Parathyroid adenoma (tissue), 2 donors: ENCODE data around the gene EIF2S2.

Experiments used
- H2AFZ ChIP-seq: fragments of 300-600 bp; sonication (generic); one replicate; pipeline ENCODE4 v1.7.0; 2017; ENCODE audit warnings: antibody characterized with exemption, mild to moderate bottlenecking
- H3K27ac ChIP-seq: fragments of 300-600 bp; sonication (generic); one replicate; pipeline ENCODE4 v1.7.0; 2017
- H3K27me3 ChIP-seq: fragments of 300-600 bp; sonication (generic); one replicate; pipeline ENCODE4 v1.7.0; 2017; ENCODE audit warnings: low read length; ENCODE audit not compliant: control insufficient read depth, insufficient read depth
- H3K36me3 ChIP-seq: fragments of 300-600 bp; sonication (generic); one replicate; pipeline ENCODE4 v1.7.0; 2017; ENCODE audit warnings: low read length; ENCODE audit not compliant: control insufficient read depth, insufficient read depth
- H3K4me1 ChIP-seq: fragments of 300-600 bp; sonication (generic); one replicate; pipeline ENCODE4 v1.7.0; 2017; ENCODE audit warnings: control low read depth
- H3K4me2 ChIP-seq: fragments of 300-600 bp; sonication (generic); one replicate; pipeline ENCODE4 v1.7.0; 2017; ENCODE audit warnings: low read length
- H3K4me3 ChIP-seq: fragments of 300-600 bp; sonication (generic); one replicate; pipeline ENCODE4 v1.7.0; 2017; ENCODE audit warnings: low read depth, low read length
- H3K79me2 ChIP-seq: fragments of 300-600 bp; sonication (generic); one replicate; pipeline ENCODE4 v1.7.0; 2017; ENCODE audit warnings: control low read depth
- H3K9ac ChIP-seq: fragments of 300-600 bp; sonication (generic); one replicate; pipeline ENCODE4 v1.7.0; 2017; ENCODE audit warnings: mild to moderate bottlenecking
- H3K9me3 ChIP-seq: fragments of 300-600 bp; sonication (generic); one replicate; pipeline ENCODE4 v1.7.0; 2017; ENCODE audit warnings: low read length; ENCODE audit not compliant: control insufficient read depth
- TF ChIP-seq, protein P1 (sequence below): fragments of 300-600 bp; sonication (generic); IDR thresholded peaks from one replicate; pipeline ENCODE4 v1.7.0; 2017; ENCODE audit warnings: antibody characterized with exemption, mild to moderate bottlenecking
- donor health status: primary hyperparathyroidism.

EIF2S2 gene

DNA sequence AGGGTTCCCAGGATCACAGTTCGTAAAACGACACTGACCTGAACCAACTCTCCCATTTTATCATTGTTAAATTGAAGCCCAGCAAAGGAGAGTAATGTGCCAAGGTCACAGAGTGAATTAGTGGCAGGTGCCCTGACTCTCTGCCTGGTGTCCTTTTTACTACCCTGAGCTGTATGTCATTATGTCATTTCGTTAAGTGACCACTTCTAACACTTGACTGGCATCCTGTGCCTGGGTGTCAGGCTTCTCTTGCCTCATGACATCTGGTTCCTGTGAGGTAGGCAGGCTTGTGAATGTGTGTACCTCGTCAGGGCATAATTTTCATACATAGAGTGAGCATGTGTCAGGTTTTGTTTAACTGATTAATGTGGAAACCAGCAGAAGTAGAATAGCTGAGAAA, 69.8 kb downstream of the EIF2S2 start:
- Histone ChIP-seq H3K4me1 (peaks cover 6% of the 10 kb centered on the region), H3K27ac (no peak overlapping the region), H2AFZ (no peak overlapping the region), H3K4me3 (no peak overlapping the region), H3K27me3 (no peaks in the 10 kb centered on the region), H3K36me3 (no peaks in the 10 kb centered on the region), H3K79me2 (peaks cover 26% of the 10 kb centered on the region), H3K9ac (no peak overlapping the region), H3K4me2 (no peak overlapping the region), H3K9me3 (no peaks in the 10 kb centered on the region)
- TF ChIP-seq, protein P1, sequence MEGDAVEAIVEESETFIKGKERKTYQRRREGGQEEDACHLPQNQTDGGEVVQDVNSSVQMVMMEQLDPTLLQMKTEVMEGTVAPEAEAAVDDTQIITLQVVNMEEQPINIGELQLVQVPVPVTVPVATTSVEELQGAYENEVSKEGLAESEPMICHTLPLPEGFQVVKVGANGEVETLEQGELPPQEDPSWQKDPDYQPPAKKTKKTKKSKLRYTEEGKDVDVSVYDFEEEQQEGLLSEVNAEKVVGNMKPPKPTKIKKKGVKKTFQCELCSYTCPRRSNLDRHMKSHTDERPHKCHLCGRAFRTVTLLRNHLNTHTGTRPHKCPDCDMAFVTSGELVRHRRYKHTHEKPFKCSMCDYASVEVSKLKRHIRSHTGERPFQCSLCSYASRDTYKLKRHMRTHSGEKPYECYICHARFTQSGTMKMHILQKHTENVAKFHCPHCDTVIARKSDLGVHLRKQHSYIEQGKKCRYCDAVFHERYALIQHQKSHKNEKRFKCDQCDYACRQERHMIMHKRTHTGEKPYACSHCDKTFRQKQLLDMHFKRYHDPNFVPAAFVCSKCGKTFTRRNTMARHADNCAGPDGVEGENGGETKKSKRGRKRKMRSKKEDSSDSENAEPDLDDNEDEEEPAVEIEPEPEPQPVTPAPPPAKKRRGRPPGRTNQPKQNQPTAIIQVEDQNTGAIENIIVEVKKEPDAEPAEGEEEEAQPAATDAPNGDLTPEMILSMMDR = no peak

DNA sequence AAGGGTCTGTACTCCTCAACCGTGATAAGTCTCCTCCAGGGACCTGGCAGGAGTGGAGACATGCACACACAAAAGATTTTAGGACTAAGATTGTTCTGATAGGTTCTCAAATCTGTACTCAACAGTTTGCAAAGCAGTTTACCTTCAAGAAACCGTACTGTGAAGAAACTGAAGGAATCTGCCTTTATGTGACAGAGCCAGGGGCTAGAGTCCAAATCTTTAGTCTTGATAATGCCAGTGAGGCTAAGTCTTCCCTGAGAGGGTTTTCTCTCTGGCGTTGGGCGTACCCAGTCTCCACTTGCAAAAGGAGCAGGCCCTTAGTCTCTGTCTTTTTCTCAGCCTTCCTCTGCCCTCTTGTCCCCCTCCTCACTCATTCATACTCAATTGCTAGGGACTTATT, 70.8 kb downstream of the EIF2S2 start:
- Histone ChIP-seq H3K4me2 (no peak overlapping the region), H3K27ac (no peak overlapping the region), H3K4me1 (peaks cover 6% of the 10 kb centered on the region), H3K36me3 (no peaks in the 10 kb centered on the region), H3K79me2 (peaks cover 22% of the 10 kb centered on the region), H2AFZ (no peak overlapping the region), H3K9ac (no peak overlapping the region), H3K27me3 (no peaks in the 10 kb centered on the region), H3K9me3 (no peaks in the 10 kb centered on the region), H3K4me3 (no peak overlapping the region)
- TF ChIP-seq, protein P1 = no peak

DNA sequence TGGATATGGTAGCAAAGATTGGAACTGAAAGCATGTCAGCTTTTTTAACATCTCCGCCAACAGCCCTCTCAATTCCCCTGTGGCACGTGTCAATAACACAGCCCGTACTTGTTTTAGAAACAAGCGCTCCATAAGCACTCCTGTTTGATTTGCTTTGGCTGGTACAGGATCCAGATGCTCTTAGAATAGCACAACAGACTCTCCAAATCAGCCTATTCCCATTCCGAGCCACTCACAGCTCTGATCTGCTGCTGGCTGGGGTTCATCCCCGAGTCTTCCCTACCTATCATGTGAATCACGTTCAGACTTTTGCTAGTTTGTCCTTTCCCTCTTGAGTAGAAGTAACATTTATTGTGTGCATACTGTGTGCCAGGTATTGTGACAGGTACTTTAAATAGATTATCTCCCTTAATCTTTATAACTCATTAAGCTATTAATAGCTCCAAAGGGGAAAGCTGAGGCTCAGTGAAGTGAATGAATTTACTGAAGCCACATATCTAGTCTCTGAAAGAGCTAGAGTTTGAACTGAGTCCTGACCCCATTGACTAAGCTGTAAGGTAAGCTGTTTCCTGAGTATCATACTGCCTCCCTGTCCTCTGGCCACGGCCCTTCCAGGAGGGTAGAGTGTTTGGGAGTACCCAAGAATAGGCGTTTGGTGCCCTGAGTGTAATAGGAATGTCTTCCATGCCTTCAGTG, 71.6 kb downstream of the EIF2S2 start:
- no peak overlapping the region for H3K9ac ChIP-seq
- no peak overlapping the region for H2AFZ ChIP-seq
- TF ChIP-seq, protein P1 = no peak
- H3K4me1 ChIP-seq = peaks cover 6% of the 10 kb centered on the region
- H3K79me2 ChIP-seq = peaks cover 19% of the 10 kb centered on the region
- no peak overlapping the region for H3K4me3 ChIP-seq
- no peaks in the 10 kb centered on the region for H3K27me3 ChIP-seq
- H3K9me3 ChIP-seq = no peaks in the 10 kb centered on the region
- H3K4me2 ChIP-seq = no peak overlapping the region
- H3K36me3 ChIP-seq = no peaks in the 10 kb centered on the region
- H3K27ac ChIP-seq = no peak overlapping the region
